K562 (cell line): ENCODE data around the gene AMT. TPM values are rescaled to one million over a fixed set of nuclear protein-coding genes. Genes with fewer than 3 reads are reported as not detected.
A peak's percentile ranks its signal among the peaks of the same experiment; 100 is the strongest.

Experiments
- ARID4B ChIP-seq: sonication (generic); formaldehyde crosslinking; IDR thresholded peaks from 2 replicates; pipeline ENCODE4 v1.8.0; 2022; ENCODE audit warnings: mild to moderate bottlenecking, missing genetic modification reagents
- CREBBP ChIP-seq: IDR thresholded peaks from one replicate; pipeline ENCODE4 v1.6.1; 2012; ENCODE audit warnings: low read depth, mild to moderate bottlenecking, control low read depth, inconsistent platforms, low read length
- GATAD2A ChIP-seq: fragments of 450-650 bp; IDR thresholded peaks from 2 replicates; pipeline ENCODE4 v1.6.1; 2017
- LCOR ChIP-seq: sonication (generic); formaldehyde crosslinking; IDR thresholded peaks from 2 replicates; pipeline ENCODE4 v1.8.0; 2022; ENCODE audit warnings: mild to moderate bottlenecking, missing genetic modification reagents
- NBN ChIP-seq: fragments of 450-650 bp; IDR thresholded peaks from 2 replicates; pipeline ENCODE4 v1.6.1; 2016; ENCODE audit warnings: low read depth, mild to moderate bottlenecking
- NCOA6 ChIP-seq: fragments of 450-650 bp; IDR thresholded peaks from 2 replicates; pipeline ENCODE4 v1.6.1; 2017; ENCODE audit warnings: mild to moderate bottlenecking
- NRF1 ChIP-seq, 2 experiments: fragments of 450-650 bp; IDR thresholded peaks in 1 of 2; conservative IDR thresholded peaks in 1 of 2; 2 replicates each; pipeline ENCODE4 v1.6.1; 2014; ENCODE audit warnings: mild to moderate bottlenecking in 2 of 2
- PHF8 ChIP-seq: fragments of 200-600 bp; sonication (generic); IDR thresholded peaks from 2 replicates; pipeline ENCODE4 v1.6.1; 2012; ENCODE audit warnings: mixed run types, mild to moderate bottlenecking, inconsistent platforms, low read length, moderate library complexity, borderline replicate concordance
- RBFOX2 ChIP-seq: fragments of 200-400 bp; formaldehyde crosslinking; IDR thresholded peaks from 2 replicates; pipeline ENCODE4 v1.6.1; 2017; ENCODE audit warnings: low read depth, mild to moderate bottlenecking, low read length, moderate library complexity
- SP1 ChIP-seq: sonication (generic); formaldehyde crosslinking; IDR thresholded peaks from 2 replicates; pipeline ENCODE4 v1.8.1; 2022; ENCODE audit warnings: mild to moderate bottlenecking, missing genetic modification reagents
- STAT5A ChIP-seq: IDR thresholded peaks from 2 replicates; pipeline ENCODE4 v1.6.1; 2012; ENCODE audit warnings: low read length, inconsistent platforms, borderline replicate concordance
- TFAP4 ChIP-seq: sonication (generic); formaldehyde crosslinking; IDR thresholded peaks from 2 replicates; pipeline ENCODE4 v1.8.0; 2022; ENCODE audit warnings: missing genetic modification reagents, mild to moderate bottlenecking, moderate library complexity, borderline replicate concordance
- U2AF2 ChIP-seq: fragments of 200-400 bp; formaldehyde crosslinking; optimal IDR thresholded peaks from 2 replicates; pipeline ENCODE3; 2017; ENCODE audit warnings: low read depth, mild to moderate bottlenecking, low read length
- ZFPM2 ChIP-seq: fragments of 250-450 bp; sonication (Bioruptor Pico); IDR thresholded peaks from 2 replicates; pipeline ENCODE4 v1.5.1; 2022; ENCODE audit warnings: mild to moderate bottlenecking
- ZNF583 ChIP-seq: fragments of 250-450 bp; sonication (Bioruptor Pico); IDR thresholded peaks from 2 replicates; pipeline ENCODE4 v1.4.0; 2020
- ZNF699 ChIP-seq: fragments of 250-450 bp; sonication (Bioruptor Pico); IDR thresholded peaks from 2 replicates; pipeline ENCODE4 v1.8.0; 2021; ENCODE audit warnings: mild to moderate bottlenecking, moderate library complexity; ENCODE audit not compliant: insufficient replicate concordance
- ZNF76 ChIP-seq: fragments of 250-450 bp; sonication (Bioruptor Pico); IDR thresholded peaks from 2 replicates; pipeline ENCODE4 v1.4.0; 2020; ENCODE audit warnings: mild to moderate bottlenecking, moderate library complexity, borderline replicate concordance
- ZNF77 ChIP-seq: fragments of 250-450 bp; sonication (Bioruptor Pico); IDR thresholded peaks from 2 replicates; pipeline ENCODE4 v1.5.0; 2020
- ZNF778 ChIP-seq: fragments of 450-650 bp; formaldehyde crosslinking; IDR thresholded peaks from 2 replicates; pipeline ENCODE4 v1.4.0; 2020; ENCODE audit warnings: mild to moderate bottlenecking, moderate library complexity
- polyA plus RNA-seq, 8 experiments: library from polyadenylated mRNA; depleted of rRNA in 4 of 8; stranded (reverse) in 5 of 8; unstranded in 3 of 8; fragments of >200 nt; fragmentation: Nextera tagmentation in 2 of 8; fragmentation: Illumina TruSeq in 1 of 8; extraction: Ambion mirVana in 2 of 8; extraction: Trizol in 1 of 8; gene quantifications; 2 replicates each; pipeline versions ENCODE4 v1.2.1 to v1.2.3, GENCODE V29; 2011 to 2014; ENCODE audit warnings: inconsistent platforms in 1 of 8, missing spikeins in 1 of 8
- total RNA-seq, 7 experiments: library from RNA; depleted of rRNA in 6 of 7; stranded (reverse); fragments of >200 nt in 6 of 7; fragmentation: Illumina TruSeq in 2 of 7; extraction: Trizol in 2 of 7; gene quantifications; 2 replicates each; pipeline versions ENCODE4 v1.2.1 to v1.2.3, GENCODE V29; 2011 to 2021; ENCODE audit warnings: low replicate concordance in 1 of 7
- TF ChIP-seq, protein P1 (sequence below): fragments of 250-450 bp; sonication (Bioruptor Pico); IDR thresholded peaks from 2 replicates; pipeline ENCODE4 v1.9.0; 2021; ENCODE audit warnings: mild to moderate bottlenecking, inconsistent platforms
- TF ChIP-seq, protein P2 (sequence below): sonication (generic); formaldehyde crosslinking; IDR thresholded peaks from 2 replicates; pipeline ENCODE4 v1.9.0; 2022; ENCODE audit warnings: mild to moderate bottlenecking, missing genetic modification reagents

The AMT gene
- total and polyA plus RNA-seq, 9 of the 15 experiments (the other 6 are each of a cell fraction or from before 2014, with no cell fraction given), result 0.14 to 2.1 (median 0.52) TPM

DNA sequence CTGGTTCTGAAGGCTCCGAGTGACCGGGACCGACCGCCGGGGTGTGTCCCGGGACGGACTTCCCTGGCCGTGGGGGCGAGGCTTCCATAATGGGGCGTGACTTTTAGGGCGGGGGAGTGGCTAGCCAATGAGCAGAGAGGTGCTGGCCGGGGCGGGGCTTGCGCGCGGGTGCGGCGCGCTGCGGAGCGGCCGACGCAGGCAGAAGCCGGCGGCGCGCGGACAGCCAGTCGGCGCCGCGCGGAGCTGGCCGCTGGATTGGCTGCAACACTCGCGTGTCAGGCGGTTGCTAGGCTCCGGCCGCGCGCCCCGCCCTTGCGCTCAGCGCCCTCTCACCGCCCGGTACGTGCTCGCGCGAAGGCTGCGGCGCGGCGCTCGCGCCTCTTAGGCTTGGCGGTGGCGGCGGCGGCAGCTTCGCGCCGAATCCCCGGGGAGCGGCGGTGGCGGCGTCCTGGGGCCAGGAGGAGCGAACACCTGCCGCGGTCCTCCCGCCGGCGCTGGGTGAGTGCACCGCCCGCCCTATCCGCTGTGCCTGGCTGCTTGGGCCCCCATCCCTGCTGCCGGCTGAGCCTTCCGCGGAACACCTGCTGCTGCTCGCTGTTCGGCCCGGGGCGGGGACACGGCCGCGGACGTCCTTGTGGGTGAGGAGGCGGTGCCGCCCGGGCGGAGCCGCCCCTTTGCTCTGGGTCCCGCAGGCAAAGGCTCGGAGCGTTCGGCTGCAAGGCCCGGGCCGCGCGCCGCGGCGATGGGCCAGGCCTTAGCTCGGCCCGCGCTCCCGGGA, 47.9 kb upstream of the AMT start, which contains the start of gene DAG1 (continued):
- TF ChIP-seq ZNF778 (CRISPR knock-in tag), result no peak
- no peak for TF ChIP-seq U2AF2
- peak; percentile 90 for TF ChIP-seq ARID4B (CRISPR knock-in tag)
- no peak for TF ChIP-seq NCOA6
- no peak for TF ChIP-seq LCOR (CRISPR knock-in tag)
- TF ChIP-seq PHF8, result peak; percentile 79; the same call in 1 of the 2 replicates
- 0 out of 2 replicates have a peak, but pooled peaks have one; percentile 25 for TF ChIP-seq ZNF76 (CRISPR knock-in tag)
- TF ChIP-seq, protein P1, sequence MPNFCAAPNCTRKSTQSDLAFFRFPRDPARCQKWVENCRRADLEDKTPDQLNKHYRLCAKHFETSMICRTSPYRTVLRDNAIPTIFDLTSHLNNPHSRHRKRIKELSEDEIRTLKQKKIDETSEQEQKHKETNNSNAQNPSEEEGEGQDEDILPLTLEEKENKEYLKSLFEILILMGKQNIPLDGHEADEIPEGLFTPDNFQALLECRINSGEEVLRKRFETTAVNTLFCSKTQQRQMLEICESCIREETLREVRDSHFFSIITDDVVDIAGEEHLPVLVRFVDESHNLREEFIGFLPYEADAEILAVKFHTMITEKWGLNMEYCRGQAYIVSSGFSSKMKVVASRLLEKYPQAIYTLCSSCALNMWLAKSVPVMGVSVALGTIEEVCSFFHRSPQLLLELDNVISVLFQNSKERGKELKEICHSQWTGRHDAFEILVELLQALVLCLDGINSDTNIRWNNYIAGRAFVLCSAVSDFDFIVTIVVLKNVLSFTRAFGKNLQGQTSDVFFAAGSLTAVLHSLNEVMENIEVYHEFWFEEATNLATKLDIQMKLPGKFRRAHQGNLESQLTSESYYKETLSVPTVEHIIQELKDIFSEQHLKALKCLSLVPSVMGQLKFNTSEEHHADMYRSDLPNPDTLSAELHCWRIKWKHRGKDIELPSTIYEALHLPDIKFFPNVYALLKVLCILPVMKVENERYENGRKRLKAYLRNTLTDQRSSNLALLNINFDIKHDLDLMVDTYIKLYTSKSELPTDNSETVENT, result peak; percentile 18; the same call in 1 of the 2 replicates
- peak; percentile 49 for TF ChIP-seq TFAP4
- TF ChIP-seq NRF1 (conservative IDR thresholded peaks at IDR 0.05 in 1 of 2, IDR thresholded peaks at IDR 0.05 in 1 of 2), result peak; percentile 89 to 93
- TF ChIP-seq RBFOX2, result peak; percentile 88
- TF ChIP-seq ZNF77 (CRISPR knock-in tag), result no peak
- TF ChIP-seq NBN, result no peak
- TF ChIP-seq SP1 (CRISPR knock-in tag), result 0 out of 2 replicates have a peak, but pooled peaks have one; percentile 22
- TF ChIP-seq ZNF583, result no peak
- TF ChIP-seq ZNF699 (CRISPR knock-in tag), result no peak
- TF ChIP-seq STAT5A, result no peak
- TF ChIP-seq CREBBP, result no peak
- TF ChIP-seq ZFPM2 (CRISPR knock-in tag), result no peak
- TF ChIP-seq, protein P2, sequence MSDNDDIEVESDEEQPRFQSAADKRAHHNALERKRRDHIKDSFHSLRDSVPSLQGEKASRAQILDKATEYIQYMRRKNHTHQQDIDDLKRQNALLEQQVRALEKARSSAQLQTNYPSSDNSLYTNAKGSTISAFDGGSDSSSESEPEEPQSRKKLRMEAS, result peak; percentile 81
- TF ChIP-seq GATAD2A, result no peak
